IMR-90 (cell line): ENCODE results near the gene OFD1.

Experiments used
- BHLHE40 ChIP-seq: fragments of 150-350 bp; IDR thresholded peaks from 2 replicates; pipeline ENCODE4 v1.6.1; 2016; ENCODE audit warnings: mild to moderate bottlenecking, low read depth, low read length
- CEBPB ChIP-seq: IDR thresholded peaks from 2 replicates; pipeline ENCODE4 v1.6.1; 2012; ENCODE audit warnings: low read depth, low read length, improper control_type of control experiment
- MAFK ChIP-seq: IDR thresholded peaks from 2 replicates; pipeline ENCODE4 v1.6.1; 2012; ENCODE audit warnings: low read depth, low read length, improper control_type of control experiment
- POLR2A ChIP-seq: IDR thresholded peaks from 2 replicates; pipeline ENCODE4 v1.6.1; 2012; ENCODE audit warnings: mild to moderate bottlenecking, low read depth, low read length
- RFX5 ChIP-seq: IDR thresholded peaks from 2 replicates; pipeline ENCODE4 v1.8.0; 2012; ENCODE audit warnings: low read depth, mild to moderate bottlenecking, low read length, moderate library complexity
- TF ChIP-seq, protein P1 (sequence below): conservative IDR thresholded peaks from 2 replicates; pipeline ENCODE4 v1.5.1; 2012; ENCODE audit warnings: mild to moderate bottlenecking, low read depth, low read length, improper control_type of control experiment

GRCh38 chrX:13716905-13717304 lies 17.6 kb upstream of the OFD1 start:
- TF ChIP-seq POLR2A (no peak), MAFK (no peak), RFX5 (no peak), CEBPB (no peak), BHLHE40 (no peak)
- TF ChIP-seq, protein P1, sequence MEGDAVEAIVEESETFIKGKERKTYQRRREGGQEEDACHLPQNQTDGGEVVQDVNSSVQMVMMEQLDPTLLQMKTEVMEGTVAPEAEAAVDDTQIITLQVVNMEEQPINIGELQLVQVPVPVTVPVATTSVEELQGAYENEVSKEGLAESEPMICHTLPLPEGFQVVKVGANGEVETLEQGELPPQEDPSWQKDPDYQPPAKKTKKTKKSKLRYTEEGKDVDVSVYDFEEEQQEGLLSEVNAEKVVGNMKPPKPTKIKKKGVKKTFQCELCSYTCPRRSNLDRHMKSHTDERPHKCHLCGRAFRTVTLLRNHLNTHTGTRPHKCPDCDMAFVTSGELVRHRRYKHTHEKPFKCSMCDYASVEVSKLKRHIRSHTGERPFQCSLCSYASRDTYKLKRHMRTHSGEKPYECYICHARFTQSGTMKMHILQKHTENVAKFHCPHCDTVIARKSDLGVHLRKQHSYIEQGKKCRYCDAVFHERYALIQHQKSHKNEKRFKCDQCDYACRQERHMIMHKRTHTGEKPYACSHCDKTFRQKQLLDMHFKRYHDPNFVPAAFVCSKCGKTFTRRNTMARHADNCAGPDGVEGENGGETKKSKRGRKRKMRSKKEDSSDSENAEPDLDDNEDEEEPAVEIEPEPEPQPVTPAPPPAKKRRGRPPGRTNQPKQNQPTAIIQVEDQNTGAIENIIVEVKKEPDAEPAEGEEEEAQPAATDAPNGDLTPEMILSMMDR = no peak
